NOMO-1 treated with DMSO at 0.1 percent for 48 hours (cell line): ENCODE measurements around the gene NNT.
"Not testable (repeated sequence)": the region's sequence is repeated elsewhere in the genome, so short reads cannot be mapped to it uniquely, and the experiment has no call there.

Experiments
- DNase-seq: peaks from one replicate; lab custom pipeline; 2025; ENCODE audit not compliant: unreplicated experiment; lab: John Stamatoyannopoulos, UW

NNT gene

DNA sequence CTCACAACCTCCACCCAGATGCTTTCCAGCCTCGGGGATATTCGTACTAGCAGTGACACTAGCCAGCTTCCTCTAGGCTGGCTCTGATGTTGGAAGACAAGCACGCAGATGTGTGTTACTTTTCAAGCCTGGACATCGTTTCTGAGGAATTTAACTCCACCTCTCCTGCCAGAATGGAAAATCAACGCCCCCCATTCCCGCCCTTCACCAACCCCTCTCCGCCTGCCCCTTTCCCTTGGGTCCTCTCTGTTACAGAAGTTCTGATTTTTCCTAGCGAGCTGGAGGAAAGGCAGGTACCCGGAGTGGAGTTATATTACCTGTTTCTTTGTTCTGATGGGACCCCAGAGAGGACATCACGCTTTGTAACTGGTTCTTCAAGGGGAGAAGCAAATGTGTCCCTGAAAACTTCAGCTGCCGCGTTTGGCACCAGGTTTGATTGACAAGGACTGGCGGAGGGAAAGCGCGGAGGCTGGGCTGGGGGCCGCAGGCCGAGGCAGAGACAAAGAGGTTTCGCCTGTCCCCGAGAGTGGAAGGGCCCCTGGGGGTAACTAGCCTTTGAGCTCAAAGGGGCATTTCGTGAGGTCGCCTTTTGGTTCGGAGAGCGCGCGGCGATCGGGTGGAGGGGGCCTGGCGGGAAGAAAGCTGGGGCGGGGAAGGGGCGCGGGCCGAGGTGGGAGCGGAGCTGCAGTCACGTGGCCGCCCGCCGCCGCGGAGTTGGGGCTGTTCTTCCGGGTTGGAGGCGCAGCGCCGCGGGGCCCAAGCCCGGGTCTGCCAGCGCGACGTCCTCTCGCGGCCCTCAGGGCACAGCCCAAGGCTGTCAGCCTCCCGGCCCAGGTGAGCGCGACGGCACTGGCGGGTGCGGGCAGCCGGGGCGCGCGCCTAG, at the start of gene NNT:
Gene NNT, plus strand, starts transcription at position 720 of the 883 bp plus-strand sequence. CDS start 6,016 bp downstream, outside the sequence.
- DNase-seq, result peak; percentile 83

DNA sequence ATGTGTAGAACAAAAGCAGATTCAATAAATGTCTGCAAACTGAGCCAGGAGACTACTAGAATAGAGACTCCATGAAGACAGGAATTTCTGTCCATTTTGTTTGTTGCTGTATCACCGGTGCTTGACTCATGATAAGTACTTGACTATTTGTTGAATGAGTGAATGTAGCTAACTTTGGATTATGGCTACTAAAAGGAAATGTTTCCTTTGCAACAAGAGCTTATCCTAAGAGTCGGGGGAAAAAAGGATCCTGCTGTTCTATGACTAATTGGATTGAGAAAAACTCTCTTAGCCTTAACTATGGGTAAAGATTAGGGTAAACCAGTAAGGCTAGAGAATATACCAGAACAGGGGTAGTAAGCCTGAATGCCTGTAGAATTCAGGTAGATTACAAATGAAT, 49.6 kb upstream of the NNT start:
- DNase-seq, result no peak

DNA sequence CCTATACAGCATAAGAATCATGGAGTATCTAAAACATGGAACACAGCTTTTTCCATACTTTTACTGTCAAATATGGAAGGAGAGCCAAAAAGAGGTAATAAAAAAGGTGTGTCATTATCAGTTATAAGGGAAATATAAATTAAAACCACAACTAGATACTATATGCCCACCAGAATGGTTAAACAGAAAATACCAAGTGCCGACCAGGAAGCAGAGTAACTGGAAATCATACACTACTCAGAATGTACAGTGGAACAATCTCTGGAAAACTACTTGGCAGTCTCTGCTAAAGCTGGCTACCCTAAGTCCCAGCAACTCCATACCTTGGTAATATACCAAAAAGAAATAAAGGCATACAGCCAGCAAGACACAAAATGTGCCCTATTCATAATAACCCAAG, 48.5 kb upstream of the NNT start:
- DNase-seq, result no peak

DNA sequence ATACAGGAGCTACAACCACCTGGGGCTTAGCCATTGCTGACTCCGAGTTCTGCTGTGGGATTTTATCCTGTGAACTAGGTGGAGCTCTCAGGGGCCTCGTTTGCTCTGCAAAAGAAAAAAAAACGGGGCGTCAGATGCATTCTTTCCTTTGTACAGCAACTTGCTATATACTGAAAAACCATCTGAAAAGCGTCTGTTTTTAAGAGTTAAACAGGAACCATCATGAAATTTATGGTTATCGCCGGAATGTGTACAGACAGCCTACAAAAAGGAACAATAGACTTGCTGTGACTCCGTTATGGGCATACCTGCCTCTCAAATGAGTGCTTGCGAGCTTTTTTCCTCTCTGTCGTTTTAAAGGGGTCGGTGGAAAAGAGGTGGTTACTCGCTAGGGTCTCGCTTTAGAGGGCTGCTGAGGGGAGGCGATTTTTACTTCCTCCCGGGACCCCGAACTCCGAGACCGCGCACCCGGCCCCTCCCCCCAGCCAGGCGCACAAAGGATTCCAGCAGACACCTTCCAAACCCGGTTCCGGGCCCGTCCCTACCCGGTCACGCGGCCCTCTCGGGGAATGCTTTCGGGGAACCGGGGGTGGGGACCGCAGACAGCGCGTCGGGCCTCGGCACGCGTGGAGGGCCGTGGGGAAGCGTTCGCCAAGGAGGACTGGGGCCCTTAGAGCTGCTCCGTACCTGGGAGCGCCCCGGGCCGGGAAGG, 46.9 kb upstream of the NNT start:
- DNase-seq, result peak; percentile 63

DNA sequence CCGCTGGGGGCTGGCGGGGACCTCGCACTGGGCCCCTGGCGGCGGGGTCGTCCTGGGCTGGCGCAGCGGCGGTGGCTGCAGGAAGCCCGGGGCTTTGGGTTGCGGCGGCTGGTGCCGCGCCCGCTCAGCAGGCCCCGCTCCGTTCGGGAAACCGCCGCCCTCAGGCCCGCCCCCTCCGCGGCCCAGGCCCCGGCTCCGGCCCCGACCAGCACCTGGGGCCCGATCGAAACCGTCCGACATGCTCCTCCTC, 46.4 kb upstream of the NNT start:
- not testable (repeated sequence) for DNase-seq

DNA sequence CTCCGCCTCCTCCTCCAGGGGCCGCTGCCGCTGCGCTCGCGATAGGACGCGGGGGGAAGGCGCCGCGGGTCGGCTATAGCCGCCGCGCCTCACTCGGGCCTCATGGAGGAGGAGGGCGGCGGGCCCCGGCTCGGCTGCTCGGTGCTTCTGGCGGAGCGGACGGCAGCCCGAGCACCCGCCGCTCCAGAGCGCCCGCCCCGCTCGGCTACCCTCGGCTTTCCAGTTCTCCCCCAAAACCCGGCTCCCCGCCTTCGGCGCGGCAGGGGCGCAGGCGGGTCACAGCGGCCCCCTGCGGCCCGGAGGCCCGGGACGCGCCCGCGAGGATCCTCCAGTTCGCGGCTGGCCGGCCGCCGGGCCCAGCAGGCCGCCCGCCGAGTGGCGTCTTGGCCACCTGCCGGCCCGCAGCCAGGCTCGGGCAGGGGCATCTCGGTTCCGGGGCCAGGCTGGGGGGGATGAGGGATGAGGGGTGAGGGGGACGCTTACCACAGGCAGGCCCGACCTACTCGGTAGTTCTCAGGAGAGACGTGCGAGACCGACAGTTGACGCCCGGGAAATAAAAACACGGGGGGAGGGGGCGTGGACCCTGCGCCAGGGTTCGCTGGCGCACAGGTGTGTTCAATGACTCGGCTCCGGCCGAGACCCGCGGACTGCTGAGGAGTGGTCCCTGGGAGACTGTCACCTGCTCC, 46.0 kb upstream of the NNT start, which contains the start of gene PAIP1:
Gene PAIP1, minus strand, starts transcription at position 221 of the 686 bp plus-strand sequence. CDS start 231 bp downstream, outside the sequence.
- DNase-seq, result peak; percentile 93

DNA sequence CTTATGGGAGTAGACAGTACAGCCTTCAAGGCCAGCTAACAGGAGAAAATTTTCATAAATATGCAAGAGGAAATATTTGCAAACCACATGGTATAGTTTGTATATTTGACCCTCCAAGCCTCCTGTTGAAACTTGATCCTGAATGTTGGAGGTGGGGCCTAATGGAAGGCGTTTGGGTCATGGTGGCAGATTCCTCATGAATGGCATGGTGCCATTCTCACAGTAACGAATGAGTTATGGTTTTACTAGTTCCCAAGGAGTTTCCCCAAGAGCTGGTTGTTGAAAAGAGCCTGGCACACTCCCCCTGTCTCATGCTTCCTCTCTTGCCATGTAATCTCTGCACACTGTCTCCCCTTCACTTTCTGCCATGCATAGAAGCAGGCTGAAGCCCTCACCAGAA, 42.9 kb upstream of the NNT start:
- DNase-seq, result no peak

DNA sequence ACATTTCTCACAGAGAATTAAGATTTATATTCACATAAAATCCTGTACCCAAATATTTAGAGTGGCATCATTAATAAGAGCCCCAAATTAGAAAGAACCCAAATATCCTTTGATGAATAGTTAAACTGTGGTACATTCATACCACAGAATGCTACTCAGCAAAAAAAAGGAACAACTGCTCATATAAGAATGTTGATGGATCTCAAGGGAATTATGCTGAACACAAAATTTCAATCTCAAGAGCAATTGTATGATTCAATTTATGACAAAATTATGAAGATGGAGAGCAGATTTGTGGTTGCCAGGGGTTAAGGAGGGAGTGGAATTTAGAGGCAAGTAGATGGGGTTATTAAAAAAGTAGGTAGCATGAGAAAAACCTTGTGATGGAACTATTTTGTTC, 41.6 kb upstream of the NNT start:
- DNase-seq, result no peak

DNA sequence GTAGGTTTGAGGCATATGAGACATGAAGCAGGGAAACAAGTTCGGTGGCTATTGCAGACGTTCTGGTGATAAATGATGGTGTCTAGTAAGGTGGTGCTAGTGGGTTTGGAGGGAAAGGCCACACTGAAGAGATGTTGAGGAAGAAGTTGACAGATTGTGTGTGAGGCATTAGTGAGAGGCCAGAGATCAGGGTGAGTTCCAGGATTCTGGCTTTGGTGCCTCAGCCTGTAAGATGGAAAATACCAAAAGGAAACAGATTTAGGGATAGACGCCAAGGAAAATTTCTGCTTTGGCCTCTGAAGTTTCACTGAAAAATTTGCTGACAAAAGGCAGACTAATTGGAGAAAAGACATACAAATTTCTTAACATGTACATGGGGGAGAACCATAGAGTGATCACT, 39.7 kb upstream of the NNT start:
- no peak for DNase-seq

DNA sequence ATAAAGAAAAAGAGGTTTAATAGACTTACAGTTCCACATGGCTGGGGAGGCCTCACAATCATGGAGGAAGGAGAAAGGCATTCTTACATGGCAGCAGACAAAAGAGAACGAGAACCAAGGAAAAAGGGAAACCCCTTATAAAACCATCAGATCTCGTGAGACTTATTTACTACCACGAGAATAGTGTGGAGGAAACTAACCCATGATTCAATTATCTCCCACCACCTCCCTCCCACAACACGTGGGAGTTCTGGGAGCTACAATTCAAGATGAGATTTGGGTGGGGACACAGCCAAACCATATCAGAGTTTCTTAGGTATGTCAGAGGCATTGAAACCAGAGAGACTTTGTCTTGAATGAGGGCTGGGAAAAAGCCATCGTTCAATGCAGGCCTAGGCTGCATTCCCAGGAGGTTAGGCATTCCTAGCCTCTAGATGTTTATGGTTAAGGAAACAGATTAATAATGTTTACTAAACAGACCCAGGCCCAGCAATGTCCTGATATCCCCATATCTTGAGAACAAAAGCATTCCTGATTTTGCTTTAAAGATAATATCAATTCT, 38.6 kb upstream of the NNT start:
- no peak for DNase-seq

DNA sequence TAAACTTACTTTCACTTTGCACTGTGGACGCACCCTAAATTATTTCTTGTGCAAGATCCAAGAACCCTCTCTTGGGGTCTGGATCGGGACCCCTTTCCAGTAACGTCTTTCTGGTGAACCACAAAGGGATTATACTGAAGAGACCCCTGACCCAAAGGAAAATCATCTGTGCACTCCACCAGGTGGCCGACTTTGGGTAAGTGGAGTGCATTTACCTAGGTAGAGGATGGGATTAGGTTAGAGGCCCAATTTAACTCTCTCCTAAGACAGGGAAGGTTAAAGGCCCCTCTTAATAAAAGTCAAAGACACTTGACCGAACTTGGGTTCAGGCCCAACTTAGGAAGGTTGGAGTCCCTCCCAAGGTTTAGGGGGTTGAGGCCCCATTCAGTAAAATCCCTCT, 37.9 kb upstream of the NNT start:
- DNase-seq, result no peak

DNA sequence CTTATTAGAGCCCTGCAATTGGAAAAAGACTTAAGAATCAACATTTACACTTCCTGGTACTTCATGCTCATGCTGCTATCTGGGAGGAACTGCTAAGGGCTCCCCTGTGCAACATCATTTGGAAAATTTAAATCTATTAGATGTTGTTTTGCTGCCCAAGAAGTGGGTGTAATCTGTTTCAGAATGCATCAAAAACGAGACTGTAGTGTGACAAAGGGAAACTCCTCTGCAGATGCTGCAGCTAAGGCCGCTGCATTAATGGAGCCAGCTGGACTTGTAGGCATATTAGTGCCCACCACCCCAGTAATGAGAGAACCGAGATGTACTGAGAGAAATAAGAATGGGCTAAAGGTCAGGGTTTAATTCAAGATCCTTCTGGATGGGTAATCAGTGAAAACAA, 35.0 kb upstream of the NNT start:
- no peak for DNase-seq

DNA sequence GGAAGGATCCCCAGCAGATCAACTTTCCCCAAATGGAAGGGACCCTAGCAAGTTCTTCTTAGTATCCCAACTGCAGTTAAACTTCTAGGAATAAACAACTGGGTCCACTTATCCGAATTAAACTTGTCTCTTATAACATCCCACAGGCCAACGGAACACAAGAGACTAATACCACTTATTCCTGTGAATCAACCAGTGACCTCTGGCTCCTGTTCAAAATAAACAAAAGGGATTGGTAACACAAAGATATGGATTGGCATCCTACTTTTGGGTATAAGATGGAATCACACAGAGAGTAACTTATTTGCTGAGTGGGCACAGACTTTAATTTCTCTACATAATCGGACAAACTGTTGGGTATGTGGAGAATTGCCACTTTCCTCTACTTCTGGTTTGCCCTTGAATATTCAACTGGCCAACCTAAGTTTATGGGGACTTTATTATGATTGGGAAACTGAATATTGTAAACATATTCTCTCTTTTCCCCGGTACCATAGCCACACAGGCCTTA, 33.7 kb upstream of the NNT start:
- DNase-seq, result no peak

DNA sequence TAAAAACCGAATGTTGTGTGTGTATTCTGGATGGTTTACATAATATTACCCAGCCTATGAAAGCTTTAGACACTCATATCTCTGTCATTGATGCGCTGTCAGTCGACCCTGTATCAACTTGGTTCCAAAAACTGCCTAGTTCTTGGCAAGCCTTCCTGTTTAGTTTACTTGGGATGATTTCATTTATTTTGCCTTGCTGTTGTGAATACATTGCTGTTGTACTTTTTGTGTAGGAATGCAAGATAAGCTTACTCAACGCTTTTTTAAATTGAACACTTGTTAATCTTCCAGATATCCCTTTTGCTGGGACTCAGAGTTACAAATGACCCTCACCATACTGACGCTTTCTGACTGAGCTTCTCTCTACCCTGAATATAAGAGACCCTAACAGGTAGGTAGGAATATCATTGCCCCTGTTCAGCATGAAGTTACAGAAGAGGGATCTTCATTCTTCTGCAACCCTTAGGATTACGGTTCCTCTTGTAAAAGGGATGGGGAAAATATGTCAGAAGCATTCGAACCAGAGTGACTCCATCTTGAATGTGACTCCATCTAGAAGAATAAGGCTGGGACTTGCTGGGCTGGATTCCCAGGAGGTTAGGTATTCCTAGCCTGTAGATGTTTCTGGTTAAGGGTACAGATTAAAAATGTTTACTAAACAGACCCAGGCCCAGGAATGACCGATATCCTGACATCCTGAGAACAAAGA, 32.4 kb upstream of the NNT start:
- no peak for DNase-seq

DNA sequence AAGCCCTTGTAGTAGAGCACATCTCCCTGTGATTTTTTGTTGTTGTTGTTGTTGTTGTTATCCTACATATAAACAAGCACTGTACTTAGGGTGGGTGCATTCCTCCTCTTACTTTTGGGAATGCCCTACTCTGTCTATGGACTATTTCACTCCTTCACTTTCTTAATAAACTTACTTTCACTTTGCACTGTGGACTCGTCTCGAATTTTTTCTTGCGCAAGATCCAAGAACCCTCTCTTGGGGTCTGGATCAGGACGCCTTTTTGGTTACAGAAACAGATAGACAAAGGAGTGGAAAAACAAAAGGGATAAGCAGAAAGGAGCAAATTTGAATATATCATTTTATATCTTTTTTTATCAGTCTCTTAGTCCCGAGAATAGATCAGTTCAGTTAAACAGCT, 31.7 kb upstream of the NNT start:
- DNase-seq, result no peak

DNA sequence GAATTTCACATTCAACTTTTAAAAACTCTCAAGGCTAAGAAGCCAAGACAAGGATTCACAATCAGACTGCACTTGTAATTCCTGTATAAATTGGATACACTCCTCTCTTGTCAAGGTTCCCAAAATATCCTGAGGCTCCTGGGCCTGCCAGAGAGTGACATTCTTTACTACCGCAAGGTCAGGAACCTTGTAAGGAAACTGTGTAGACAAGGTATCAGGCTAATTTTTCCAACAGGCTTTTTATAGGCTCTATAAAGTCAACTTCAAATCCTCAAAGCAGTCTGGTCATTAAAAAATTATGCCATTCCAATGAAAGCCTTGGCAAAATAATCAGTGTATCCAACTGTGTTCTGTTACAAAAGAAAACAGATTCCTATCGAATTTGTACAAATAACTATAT, 30.6 kb upstream of the NNT start:
- DNase-seq, result no peak

DNA sequence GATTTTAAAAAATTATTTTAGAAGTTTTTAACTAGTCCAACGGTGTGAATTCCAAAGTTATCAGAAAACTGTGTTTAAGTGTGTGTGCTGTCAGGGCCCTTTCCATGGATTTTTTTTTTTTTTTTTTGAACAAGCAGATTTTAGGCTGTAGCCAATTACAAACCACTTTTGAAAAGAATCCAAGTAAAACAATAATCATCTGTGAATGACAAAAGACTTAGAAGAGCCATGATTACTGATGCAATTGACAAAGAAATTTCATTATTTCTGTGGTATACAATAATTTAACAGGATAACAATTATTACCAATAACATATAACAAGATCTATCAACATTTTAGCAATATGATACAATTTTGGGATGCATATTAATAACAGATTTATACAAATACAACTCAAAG, 29.9 kb upstream of the NNT start:
- no peak for DNase-seq

DNA sequence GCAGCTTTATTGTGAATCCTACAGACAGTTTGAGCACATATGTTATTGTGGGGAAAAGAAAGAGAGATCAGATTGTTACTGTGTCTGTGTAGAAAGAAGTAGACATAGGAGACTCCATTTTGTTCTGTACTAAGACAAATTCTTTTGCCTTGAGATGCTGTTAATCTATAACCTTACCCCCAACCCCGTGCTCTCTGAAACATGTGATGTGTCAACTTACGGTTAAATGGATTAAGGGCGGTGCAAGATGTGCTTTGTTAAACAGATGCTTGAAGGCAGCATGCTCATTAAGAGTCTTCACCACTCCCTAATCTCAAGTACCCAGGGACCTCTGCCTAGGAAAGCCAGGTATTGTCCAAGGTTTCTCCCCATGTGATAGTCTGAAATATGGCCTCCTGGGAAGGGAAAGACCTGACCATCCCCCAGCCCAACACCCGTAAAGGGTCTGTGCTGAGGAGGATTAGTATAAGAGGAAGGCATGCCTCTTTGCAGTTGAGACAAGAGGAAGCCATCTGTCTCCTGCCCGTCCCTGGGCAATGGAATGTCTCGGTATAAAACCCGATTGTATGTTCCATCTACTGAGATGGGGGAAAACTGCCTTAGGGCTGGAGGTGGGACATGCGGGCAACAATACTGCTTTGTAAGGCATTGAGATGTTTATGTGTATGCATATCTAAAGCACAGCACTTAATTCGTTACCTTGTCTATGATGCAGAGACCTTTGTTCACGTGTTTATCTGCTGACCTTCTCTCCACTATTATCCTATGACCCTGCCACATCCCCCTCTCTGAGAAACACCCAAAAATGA, 22.4 kb upstream of the NNT start:
- DNase-seq, result not testable (repeated sequence)

DNA sequence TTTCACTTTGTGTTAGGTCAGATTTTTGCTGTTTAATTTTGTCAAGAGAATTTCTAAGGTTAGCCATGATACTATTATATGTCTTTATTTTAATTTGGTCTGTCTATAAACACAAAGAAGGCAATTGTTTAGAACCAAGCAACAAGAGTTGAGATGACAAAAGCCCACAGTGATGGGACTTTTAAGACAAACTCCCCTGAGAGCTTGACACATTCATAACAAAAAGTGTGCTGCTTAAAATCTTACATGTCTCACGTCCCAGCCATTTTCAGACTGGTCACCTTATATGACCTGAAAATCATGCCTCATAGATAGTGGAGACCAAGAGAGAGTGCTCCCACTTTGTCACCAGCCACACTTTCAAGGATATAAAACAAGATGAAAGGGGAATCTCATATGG, 21.6 kb upstream of the NNT start:
- no peak for DNase-seq
